ENCODE results near the gene TANGO2.

- TF ChIP-seq CTCF (IDR thresholded peaks at IDR 0.05) (no peak), POLR2A (IDR thresholded peaks at IDR 0.05) (no peak)
Measured at GRCh38 chr22:19984851-19985811, 35.8 kb upstream of the TANGO2 start.

All from body of pancreas (tissue), 4 donors.